Measurements from ENCODE around the gene CD81. TPM values are rescaled to one million over a fixed set of nuclear protein-coding genes. Genes with fewer than 3 reads are reported as not detected.
"Not testable (repeated sequence)": the region's sequence is repeated elsewhere in the genome, so short reads cannot be mapped to it uniquely, and the experiment has no call there.

Gene CD81
- total and polyA plus RNA-seq, 10 of the 15 experiments (the other 5 are each of a cell fraction or from before 2014, with no cell fraction given), result 2.0 to 145 (median 57.2) TPM

DNA sequence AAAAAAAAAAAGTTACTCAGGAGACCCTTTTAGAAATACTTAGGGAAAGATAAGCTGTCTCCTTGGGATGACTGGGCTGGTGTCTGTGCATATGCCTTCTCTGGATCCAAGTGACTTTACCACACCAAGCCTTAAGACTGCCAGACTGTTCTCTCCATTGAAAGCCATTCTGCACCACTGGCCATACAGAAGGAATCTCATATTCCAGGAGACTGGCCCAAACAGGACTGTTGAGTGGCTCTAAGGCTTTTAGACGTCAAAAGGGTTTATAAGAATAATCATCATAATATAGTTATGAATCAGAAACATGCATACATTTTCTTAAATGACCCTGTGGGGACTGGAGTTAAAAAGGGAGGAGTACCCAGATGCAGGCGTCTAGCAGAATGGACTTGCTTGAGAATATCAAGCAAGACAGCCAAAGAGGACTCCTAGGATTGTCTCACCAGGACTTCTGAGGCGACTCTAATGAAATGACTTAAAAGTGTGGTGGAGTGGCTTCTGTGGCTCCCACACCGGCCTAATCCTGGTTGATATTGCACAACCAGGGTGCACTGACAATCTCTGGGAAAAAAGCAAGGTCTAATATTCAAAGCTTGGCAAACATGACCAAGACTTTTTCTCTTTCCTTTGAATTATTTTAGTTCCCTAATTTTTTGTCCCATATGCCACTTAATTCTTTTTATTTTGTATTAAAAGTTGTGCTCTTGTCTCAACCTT, 43.5 kb upstream of the CD81 start:
- H4K20me1 ChIP-seq (ENCODE audit: control insufficient read depth, insufficient read depth); H3K27ac ChIP-seq (ENCODE audit: control insufficient read depth, insufficient read depth); RAD21 ChIA-PET (ENCODE audit: unreplicated experiment); intact Hi-C loops (cut with micrococcal nuclease; ENCODE audit: unreplicated experiment); BruUV-seq (replicated peaks); POLR2A ChIA-PET; in situ Hi-C loops (cut with MboI); H3K27me3 ChIP-seq (replicated peaks in 1 of 2; ENCODE audit: control insufficient read depth in 2 of 2, insufficient read depth in 2 of 2, low read length in 1 of 2); H3K4me1 ChIP-seq (ENCODE audit: control insufficient read depth, insufficient read depth, low read length); ATAC-seq; H3K4me3 ChIP-seq; CTCF ChIA-PET; H3K79me2 ChIP-seq (ENCODE audit: control insufficient read depth, insufficient read depth, low read length); H3K36me3 ChIP-seq (ENCODE audit: control insufficient read depth in 2 of 2, insufficient read depth in 2 of 2, low read length in 1 of 2); FAIRE-seq; H2AFZ ChIP-seq (ENCODE audit: control insufficient read depth, low read depth, low read length); H3K4me2 ChIP-seq (ENCODE audit: control insufficient read depth, insufficient read depth); SMC1A ChIA-PET (ENCODE audit: uncharacterized antibody, unreplicated experiment); H3K9ac ChIP-seq (ENCODE audit: control insufficient read depth, insufficient read depth, low read length); DNase-seq (ENCODE audit: low read depth, low spot score); H3K9me3 ChIP-seq (replicated peaks; ENCODE audit: control insufficient read depth, insufficient read depth, low read length): not testable (repeated sequence)
- 39% methylated on average over 2 of the region's 4 CpGs for WGBS (ENCODE audit: insufficient coverage, insufficient replicate concordance, low lambda C conversion rate, missing lambda C conversion rate)

DNA sequence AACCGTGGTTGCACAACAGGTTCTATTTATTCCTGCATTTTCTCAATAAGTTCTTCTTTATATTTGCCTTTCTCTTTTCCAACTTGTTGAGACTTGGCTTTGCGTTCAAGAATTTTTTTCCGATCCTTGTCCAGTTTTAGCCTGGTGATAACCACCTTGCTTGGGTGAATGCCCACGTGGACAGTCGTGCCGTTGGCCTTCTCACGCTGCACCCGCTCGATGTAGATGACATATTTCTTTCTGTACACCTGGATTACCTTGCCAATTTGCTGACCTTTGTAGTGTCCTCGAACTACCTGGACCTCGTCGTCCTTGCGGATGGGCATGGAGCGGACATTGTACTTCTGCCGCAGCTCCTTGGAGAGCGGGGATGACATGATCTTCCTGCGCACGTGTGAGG, 41.8 kb upstream of the CD81 start:
- H3K79me2 ChIP-seq (ENCODE audit: control insufficient read depth, insufficient read depth, low read length); ATAC-seq; H3K27me3 ChIP-seq (replicated peaks in 1 of 2; ENCODE audit: control insufficient read depth in 2 of 2, insufficient read depth in 2 of 2, low read length in 1 of 2); CTCF ChIA-PET; H3K4me2 ChIP-seq (ENCODE audit: control insufficient read depth, insufficient read depth); H3K4me3 ChIP-seq; H3K9ac ChIP-seq (ENCODE audit: control insufficient read depth, insufficient read depth, low read length); H3K4me1 ChIP-seq (ENCODE audit: control insufficient read depth, insufficient read depth, low read length); POLR2A ChIA-PET; BruUV-seq (replicated peaks); H3K27ac ChIP-seq (ENCODE audit: control insufficient read depth, insufficient read depth); H3K36me3 ChIP-seq (ENCODE audit: control insufficient read depth in 2 of 2, insufficient read depth in 2 of 2, low read length in 1 of 2); SMC1A ChIA-PET (ENCODE audit: uncharacterized antibody, unreplicated experiment); intact Hi-C loops (cut with micrococcal nuclease; ENCODE audit: unreplicated experiment); in situ Hi-C loops (cut with MboI); H3K9me3 ChIP-seq (replicated peaks; ENCODE audit: control insufficient read depth, insufficient read depth, low read length); H4K20me1 ChIP-seq (ENCODE audit: control insufficient read depth, insufficient read depth); FAIRE-seq; RAD21 ChIA-PET (ENCODE audit: unreplicated experiment); DNase-seq (ENCODE audit: low read depth, low spot score); H2AFZ ChIP-seq (ENCODE audit: control insufficient read depth, low read depth, low read length): not testable (repeated sequence)
- 70% methylated on average over 16 of the region's 18 CpGs for WGBS (ENCODE audit: insufficient coverage, insufficient replicate concordance, low lambda C conversion rate, missing lambda C conversion rate)

Measured in GM12878 (cell line).